HepG2 (cell line): Measurements from ENCODE around the gene POFUT1. TPM values are rescaled to one million over a fixed set of nuclear protein-coding genes. Genes with fewer than 3 reads are reported as not detected.
A peak's percentile ranks its signal among the peaks of the same experiment; 100 is the strongest.

ENCODE experiments used
- DNMT3B ChIP-seq: conservative IDR thresholded peaks from 2 replicates; pipeline ENCODE4 v1.6.1; 2016; ENCODE audit warnings: missing biosample characterization, control low read depth
- KMT2B ChIP-seq: IDR thresholded peaks from 2 replicates; pipeline ENCODE4 v1.6.1; 2016; ENCODE audit warnings: missing genetic modification reagents, missing compliant biosample characterization
- MAX ChIP-seq: IDR thresholded peaks from 2 replicates; pipeline ENCODE4 v1.6.1; 2012; ENCODE audit warnings: inconsistent platforms
- MED8 ChIP-seq: sonication (generic); formaldehyde crosslinking; IDR thresholded peaks from 2 replicates; pipeline ENCODE4 v1.8.1; 2023; ENCODE audit warnings: mild to moderate bottlenecking, missing genetic modification reagents; ENCODE audit not compliant: insufficient replicate concordance
- REST ChIP-seq, 2 experiments: IDR thresholded peaks; 2 replicates each; pipeline ENCODE4 v1.6.1; 2011 to 2012; ENCODE audit warnings: low read length in 2 of 2, borderline replicate concordance in 1 of 2, low read depth in 1 of 2, mild to moderate bottlenecking in 1 of 2, moderate library complexity in 1 of 2
- ZNF350 ChIP-seq: sonication (generic); formaldehyde crosslinking; IDR thresholded peaks from 2 replicates; pipeline ENCODE4 v1.4.0; 2020; ENCODE audit warnings: mild to moderate bottlenecking, low read depth, missing genetic modification reagents, borderline replicate concordance
- ZNF790 ChIP-seq: sonication (generic); formaldehyde crosslinking; IDR thresholded peaks from 2 replicates; pipeline ENCODE4 v1.8.0; 2022; ENCODE audit warnings: missing genetic modification reagents, mild to moderate bottlenecking, borderline replicate concordance
- polyA plus RNA-seq, 8 experiments: library from polyadenylated mRNA; depleted of rRNA in 3 of 8; stranded (reverse) in 7 of 8; unstranded in 1 of 8; fragments of >200 nt; fragmentation: Illumina TruSeq in 4 of 8; extraction: Trizol in 4 of 8; gene quantifications; 2 replicates each; pipeline versions ENCODE4 v1.2.1 to v1.2.3, GENCODE V29; 2011 to 2016; ENCODE audit warnings: low read depth in 4 of 8, missing spikeins in 1 of 8, mixed read lengths in 1 of 8; ENCODE audit not compliant: insufficient read depth in 1 of 8
- total RNA-seq, 5 experiments: library from RNA; depleted of rRNA; stranded (reverse); fragments of >200 nt; fragmentation: Illumina TruSeq; extraction: Trizol; gene quantifications; 2 replicates each; pipeline ENCODE4 v1.2.3, GENCODE V29; 2016; ENCODE audit warnings: low read depth in 1 of 5
- TF ChIP-seq, protein P1 (sequence below): IDR thresholded peaks from 2 replicates; pipeline ENCODE4 v1.6.1; 2018; ENCODE audit warnings: missing genetic modification reagents, mild to moderate bottlenecking, missing compliant biosample characterization
- TF ChIP-seq, protein P2 (sequence below), 2 experiments: sonication (generic) in 1 of 2; formaldehyde crosslinking in 1 of 2; IDR thresholded peaks; 2 replicates each; pipeline versions ENCODE4 v1.5.1 to v1.6.1; 2011 to 2020; ENCODE audit warnings: borderline replicate concordance in 1 of 2, low read depth in 1 of 2, low read length in 1 of 2, mild to moderate bottlenecking in 1 of 2, missing genetic modification reagents in 1 of 2, moderate library complexity in 1 of 2
- TF ChIP-seq, protein P3 (sequence below): sonication (generic); formaldehyde crosslinking; IDR thresholded peaks from 2 replicates; pipeline ENCODE4 v1.9.0; 2021; ENCODE audit warnings: mild to moderate bottlenecking, missing genetic modification reagents

Gene POFUT1
- total and polyA plus RNA-seq, 2 of the 13 experiments (the other 11 are each of a cell fraction or from before 2014, with no cell fraction given) = 35.5 to 58.3 TPM

- TF ChIP-seq REST (IDR thresholded peaks at IDR 0.05; ENCODE audit: borderline replicate concordance in 1 of 2, low read depth in 1 of 2, low read length in 2 of 2) (no peak), MED8 (CRISPR knock-in tag) (no peak), ZNF790 (peak; percentile 84; the same call in 1 of the 2 replicates), DNMT3B (CRISPR knock-in tag) (no peak), MAX (0 out of 2 replicates have a peak, but pooled peaks have one; percentile 4), ZNF350 (CRISPR knock-in tag) (no peak), KMT2B (CRISPR knock-in tag) (peak; percentile 3; the same call in 1 of the 2 replicates)
- TF ChIP-seq, protein P1, sequence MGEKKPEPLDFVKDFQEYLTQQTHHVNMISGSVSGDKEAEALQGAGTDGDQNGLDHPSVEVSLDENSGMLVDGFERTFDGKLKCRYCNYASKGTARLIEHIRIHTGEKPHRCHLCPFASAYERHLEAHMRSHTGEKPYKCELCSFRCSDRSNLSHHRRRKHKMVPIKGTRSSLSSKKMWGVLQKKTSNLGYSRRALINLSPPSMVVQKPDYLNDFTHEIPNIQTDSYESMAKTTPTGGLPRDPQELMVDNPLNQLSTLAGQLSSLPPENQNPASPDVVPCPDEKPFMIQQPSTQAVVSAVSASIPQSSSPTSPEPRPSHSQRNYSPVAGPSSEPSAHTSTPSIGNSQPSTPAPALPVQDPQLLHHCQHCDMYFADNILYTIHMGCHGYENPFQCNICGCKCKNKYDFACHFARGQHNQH (CRISPR knock-in tag) = no peak; the same call in 1 of the 2 replicates
- TF ChIP-seq, protein P2, sequence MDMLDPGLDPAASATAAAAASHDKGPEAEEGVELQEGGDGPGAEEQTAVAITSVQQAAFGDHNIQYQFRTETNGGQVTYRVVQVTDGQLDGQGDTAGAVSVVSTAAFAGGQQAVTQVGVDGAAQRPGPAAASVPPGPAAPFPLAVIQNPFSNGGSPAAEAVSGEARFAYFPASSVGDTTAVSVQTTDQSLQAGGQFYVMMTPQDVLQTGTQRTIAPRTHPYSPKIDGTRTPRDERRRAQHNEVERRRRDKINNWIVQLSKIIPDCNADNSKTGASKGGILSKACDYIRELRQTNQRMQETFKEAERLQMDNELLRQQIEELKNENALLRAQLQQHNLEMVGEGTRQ (IDR thresholded peaks at IDR 0.05; ENCODE audit: low read depth, low read length) = no peak
- TF ChIP-seq, protein P2 (CRISPR knock-in tag; IDR thresholded peaks at IDR 0.05; ENCODE audit: borderline replicate concordance) = no peak
- TF ChIP-seq, protein P3, sequence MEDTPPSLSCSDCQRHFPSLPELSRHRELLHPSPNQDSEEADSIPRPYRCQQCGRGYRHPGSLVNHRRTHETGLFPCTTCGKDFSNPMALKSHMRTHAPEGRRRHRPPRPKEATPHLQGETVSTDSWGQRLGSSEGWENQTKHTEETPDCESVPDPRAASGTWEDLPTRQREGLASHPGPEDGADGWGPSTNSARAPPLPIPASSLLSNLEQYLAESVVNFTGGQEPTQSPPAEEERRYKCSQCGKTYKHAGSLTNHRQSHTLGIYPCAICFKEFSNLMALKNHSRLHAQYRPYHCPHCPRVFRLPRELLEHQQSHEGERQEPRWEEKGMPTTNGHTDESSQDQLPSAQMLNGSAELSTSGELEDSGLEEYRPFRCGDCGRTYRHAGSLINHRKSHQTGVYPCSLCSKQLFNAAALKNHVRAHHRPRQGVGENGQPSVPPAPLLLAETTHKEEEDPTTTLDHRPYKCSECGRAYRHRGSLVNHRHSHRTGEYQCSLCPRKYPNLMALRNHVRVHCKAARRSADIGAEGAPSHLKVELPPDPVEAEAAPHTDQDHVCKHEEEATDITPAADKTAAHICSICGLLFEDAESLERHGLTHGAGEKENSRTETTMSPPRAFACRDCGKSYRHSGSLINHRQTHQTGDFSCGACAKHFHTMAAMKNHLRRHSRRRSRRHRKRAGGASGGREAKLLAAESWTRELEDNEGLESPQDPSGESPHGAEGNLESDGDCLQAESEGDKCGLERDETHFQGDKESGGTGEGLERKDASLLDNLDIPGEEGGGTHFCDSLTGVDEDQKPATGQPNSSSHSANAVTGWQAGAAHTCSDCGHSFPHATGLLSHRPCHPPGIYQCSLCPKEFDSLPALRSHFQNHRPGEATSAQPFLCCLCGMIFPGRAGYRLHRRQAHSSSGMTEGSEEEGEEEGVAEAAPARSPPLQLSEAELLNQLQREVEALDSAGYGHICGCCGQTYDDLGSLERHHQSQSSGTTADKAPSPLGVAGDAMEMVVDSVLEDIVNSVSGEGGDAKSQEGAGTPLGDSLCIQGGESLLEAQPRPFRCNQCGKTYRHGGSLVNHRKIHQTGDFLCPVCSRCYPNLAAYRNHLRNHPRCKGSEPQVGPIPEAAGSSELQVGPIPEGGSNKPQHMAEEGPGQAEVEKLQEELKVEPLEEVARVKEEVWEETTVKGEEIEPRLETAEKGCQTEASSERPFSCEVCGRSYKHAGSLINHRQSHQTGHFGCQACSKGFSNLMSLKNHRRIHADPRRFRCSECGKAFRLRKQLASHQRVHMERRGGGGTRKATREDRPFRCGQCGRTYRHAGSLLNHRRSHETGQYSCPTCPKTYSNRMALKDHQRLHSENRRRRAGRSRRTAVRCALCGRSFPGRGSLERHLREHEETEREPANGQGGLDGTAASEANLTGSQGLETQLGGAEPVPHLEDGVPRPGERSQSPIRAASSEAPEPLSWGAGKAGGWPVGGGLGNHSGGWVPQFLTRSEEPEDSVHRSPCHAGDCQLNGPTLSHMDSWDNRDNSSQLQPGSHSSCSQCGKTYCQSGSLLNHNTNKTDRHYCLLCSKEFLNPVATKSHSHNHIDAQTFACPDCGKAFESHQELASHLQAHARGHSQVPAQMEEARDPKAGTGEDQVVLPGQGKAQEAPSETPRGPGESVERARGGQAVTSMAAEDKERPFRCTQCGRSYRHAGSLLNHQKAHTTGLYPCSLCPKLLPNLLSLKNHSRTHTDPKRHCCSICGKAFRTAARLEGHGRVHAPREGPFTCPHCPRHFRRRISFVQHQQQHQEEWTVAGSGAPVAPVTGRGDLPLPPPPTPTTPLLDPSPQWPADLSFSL = no peak
These were observed 28.4 kb downstream of the POFUT1 start (continued) for GRCh38 chr20:32236048-32236533.
